HEK293T (cell line): Measurements from ENCODE around the gene RNF152.

Experiments
- ARNT ChIP-seq: fragments of 450-650 bp; IDR thresholded peaks from 2 replicates; pipeline ENCODE4 v1.6.1; 2017; ENCODE audit warnings: mild to moderate bottlenecking
- BHLHE40 ChIP-seq: fragments of 450-650 bp; IDR thresholded peaks from 2 replicates; pipeline ENCODE4 v1.6.1; 2016; ENCODE audit warnings: mild to moderate bottlenecking, moderate library complexity, borderline replicate concordance
- ELF4 ChIP-seq: fragments of 450-650 bp; IDR thresholded peaks from 2 replicates; pipeline ENCODE4 v1.6.1; 2017; ENCODE audit warnings: antibody characterized with exemption
- FOXA1 ChIP-seq: fragments of 450-650 bp; IDR thresholded peaks from 2 replicates; pipeline ENCODE4 v1.6.1; 2016; ENCODE audit warnings: mild to moderate bottlenecking
- FOXK2 ChIP-seq: fragments of 450-650 bp; IDR thresholded peaks from 2 replicates; pipeline ENCODE4 v1.6.1; 2016; ENCODE audit warnings: mild to moderate bottlenecking
- FOXM1 ChIP-seq: fragments of 450-650 bp; IDR thresholded peaks from 2 replicates; pipeline ENCODE4 v1.6.1; 2017; ENCODE audit warnings: mild to moderate bottlenecking, borderline replicate concordance
- HDGF ChIP-seq: fragments of 450-650 bp; IDR thresholded peaks from 2 replicates; pipeline ENCODE4 v1.6.1; 2017; ENCODE audit warnings: antibody characterized with exemption, borderline replicate concordance
- L3MBTL2 ChIP-seq: fragments of 450-650 bp; conservative IDR thresholded peaks from 2 replicates; pipeline ENCODE4 v1.6.1; 2016; ENCODE audit warnings: mild to moderate bottlenecking
- LEF1 ChIP-seq: fragments of 450-650 bp; IDR thresholded peaks from 2 replicates; pipeline ENCODE4 v1.6.1; 2017; ENCODE audit warnings: mild to moderate bottlenecking, borderline replicate concordance
- NFRKB ChIP-seq: fragments of 450-650 bp; IDR thresholded peaks from 2 replicates; pipeline ENCODE4 v1.6.1; 2016; ENCODE audit warnings: mild to moderate bottlenecking, moderate library complexity
- SP1 ChIP-seq: fragments of 450-650 bp; IDR thresholded peaks from 2 replicates; pipeline ENCODE4 v1.6.1; 2017
- SUZ12 ChIP-seq: fragments of 450-650 bp; IDR thresholded peaks from 2 replicates; pipeline ENCODE4 v1.6.1; 2016; ENCODE audit warnings: mild to moderate bottlenecking
- TARDBP ChIP-seq: fragments of 450-650 bp; IDR thresholded peaks from 2 replicates; pipeline ENCODE4 v1.6.1; 2016
- TF ChIP-seq, protein P1 (sequence below): fragments of 450-650 bp; IDR thresholded peaks from 2 replicates; pipeline ENCODE4 v1.6.1; 2016

DNA sequence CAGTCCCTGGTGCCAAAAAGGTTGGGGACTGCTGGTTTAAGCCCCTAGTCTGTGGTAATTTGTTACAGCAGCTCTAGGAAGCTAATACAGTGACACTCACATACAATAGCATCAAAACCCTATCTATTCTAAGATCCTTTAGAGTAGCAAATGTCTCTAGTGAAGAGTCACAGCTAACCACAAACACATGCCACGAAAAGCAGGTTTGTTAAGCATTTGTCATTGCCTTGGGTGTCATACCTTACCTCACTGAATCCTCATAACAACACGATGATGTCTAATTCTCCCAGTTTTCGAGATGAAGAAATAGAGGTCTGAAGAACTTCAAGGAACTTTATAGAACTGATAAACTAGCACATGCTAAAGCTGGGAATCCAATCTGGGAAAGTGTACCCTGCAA lies 29.6 kb upstream of the RNF152 start:
- TF ChIP-seq, protein P1, sequence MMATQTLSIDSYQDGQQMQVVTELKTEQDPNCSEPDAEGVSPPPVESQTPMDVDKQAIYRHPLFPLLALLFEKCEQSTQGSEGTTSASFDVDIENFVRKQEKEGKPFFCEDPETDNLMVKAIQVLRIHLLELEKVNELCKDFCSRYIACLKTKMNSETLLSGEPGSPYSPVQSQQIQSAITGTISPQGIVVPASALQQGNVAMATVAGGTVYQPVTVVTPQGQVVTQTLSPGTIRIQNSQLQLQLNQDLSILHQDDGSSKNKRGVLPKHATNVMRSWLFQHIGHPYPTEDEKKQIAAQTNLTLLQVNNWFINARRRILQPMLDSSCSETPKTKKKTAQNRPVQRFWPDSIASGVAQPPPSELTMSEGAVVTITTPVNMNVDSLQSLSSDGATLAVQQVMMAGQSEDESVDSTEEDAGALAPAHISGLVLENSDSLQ = no peak
- no peak for TF ChIP-seq BHLHE40
- TF ChIP-seq NFRKB = no peak
- no peak for TF ChIP-seq ARNT
- TF ChIP-seq TARDBP = no peak
- TF ChIP-seq SUZ12 = no peak
- TF ChIP-seq FOXK2 = no peak
- no peak for TF ChIP-seq SP1
- no peak for TF ChIP-seq FOXM1
- TF ChIP-seq LEF1 = no peak
- no peak for TF ChIP-seq HDGF
- no peak for TF ChIP-seq L3MBTL2
- no peak for TF ChIP-seq ELF4
- TF ChIP-seq FOXA1 = no peak
